Astrocyte (in vitro differentiated cells and primary cell): ENCODE measurements around the gene RNU7-1. TPM values are rescaled to one million over a fixed set of nuclear protein-coding genes. Genes with fewer than 3 reads are reported as not detected.

Source experiments
- DNase-seq: peaks from one replicate; pipeline ENCODE4 v3.0.0-alpha.2; 2010; ENCODE audit warnings: low read depth
- FAIRE-seq: peaks from 2 replicates; lab custom pipeline; 2011; peaks lifted over from hg19 to GRCh38; lab: Jason Lieb, UNC
- H2AFZ ChIP-seq: 2 replicates; pipeline ENCODE4 v1.6.0; 2012; ENCODE audit warnings: low read depth, low read length, inconsistent platforms
- H3K27ac ChIP-seq: 2 replicates; pipeline ENCODE4 v1.5.1; 2011; ENCODE audit warnings: low read depth, low read length, inconsistent platforms
- H3K27me3 ChIP-seq: 2 replicates; pipeline ENCODE4 v1.6.0; 2011; ENCODE audit warnings: low read length, inconsistent platforms; ENCODE audit not compliant: insufficient read depth
- H3K36me3 ChIP-seq: 2 replicates; pipeline ENCODE4 v1.5.1; 2011; ENCODE audit warnings: low read length, inconsistent platforms; ENCODE audit not compliant: insufficient read depth
- H3K4me1 ChIP-seq: 2 replicates; pipeline ENCODE4 v1.5.1; 2011; ENCODE audit warnings: low read length, inconsistent platforms; ENCODE audit not compliant: insufficient read depth
- H3K4me2 ChIP-seq: 2 replicates; pipeline ENCODE4 v1.6.0; 2012; ENCODE audit warnings: low read length, inconsistent platforms
- H3K4me3 ChIP-seq: 2 replicates; pipeline ENCODE4 v1.5.1; 2011; ENCODE audit warnings: low read depth, mild to moderate bottlenecking, low read length, inconsistent platforms; ENCODE audit not compliant: insufficient read depth
- H3K79me2 ChIP-seq: 2 replicates; pipeline ENCODE4 v1.6.0; 2012; ENCODE audit warnings: mild to moderate bottlenecking, low read length, inconsistent platforms; ENCODE audit not compliant: insufficient read depth
- H3K9ac ChIP-seq: 2 replicates; pipeline ENCODE4 v1.6.0; 2012; ENCODE audit warnings: mild to moderate bottlenecking, low read length, inconsistent platforms
- H3K9me3 ChIP-seq: 2 replicates; pipeline ENCODE4 v1.5.1; 2012; ENCODE audit warnings: low read depth, mild to moderate bottlenecking, low read length, inconsistent platforms; ENCODE audit not compliant: insufficient read depth
- H4K20me1 ChIP-seq: 2 replicates; pipeline ENCODE4 v1.6.0; 2012; ENCODE audit warnings: low read length, inconsistent platforms; ENCODE audit not compliant: insufficient read depth
- H3K27ac Mint-ChIP-seq: one replicate; pipeline ENCODE4 v1.8.0; 2021; ENCODE audit warnings: mild to moderate bottlenecking, mixed read lengths; ENCODE audit not compliant: unreplicated experiment
- H3K27me3 Mint-ChIP-seq: one replicate; pipeline ENCODE4 v1.8.0; 2021; ENCODE audit warnings: low read depth, mixed read lengths; ENCODE audit not compliant: unreplicated experiment
- H3K36me3 Mint-ChIP-seq: one replicate; pipeline ENCODE4 v1.8.0; 2021; ENCODE audit warnings: low read depth, mixed read lengths; ENCODE audit not compliant: unreplicated experiment
- H3K4me1 Mint-ChIP-seq: one replicate; pipeline ENCODE4 v1.8.0; 2021; ENCODE audit warnings: low read depth, mixed read lengths; ENCODE audit not compliant: unreplicated experiment
- H3K4me3 Mint-ChIP-seq: one replicate; pipeline ENCODE4 v1.8.0; 2021; ENCODE audit warnings: mild to moderate bottlenecking, moderate library complexity, mixed read lengths; ENCODE audit not compliant: unreplicated experiment
- H3K9me3 Mint-ChIP-seq: one replicate; pipeline ENCODE4 v1.8.0; 2021; ENCODE audit warnings: mild to moderate bottlenecking, mixed read lengths; ENCODE audit not compliant: unreplicated experiment
- EZH2 ChIP-seq: IDR thresholded peaks from 2 replicates; pipeline ENCODE4 v1.6.1; 2012; ENCODE audit warnings: mild to moderate bottlenecking, low read length, inconsistent platforms; ENCODE audit not compliant: insufficient read depth
- total RNA-seq: library from RNA; stranded (reverse); gene quantifications from 2 replicates; pipeline ENCODE4 v1.2.1, GENCODE V29; 2021
- TF ChIP-seq, protein P1 (sequence below): IDR thresholded peaks from 2 replicates; pipeline ENCODE4 v1.5.1; 2011; ENCODE audit warnings: low read depth, mild to moderate bottlenecking, inconsistent platforms, low read length, moderate library complexity; ENCODE audit not compliant: insufficient read depth

The RNU7-1 gene
- total RNA-seq, 1 donor from 2014 or later = not detected

GRCh38 chr12:6944381-6945186, 968 bp downstream of the RNU7-1 start:
- Histone ChIP-seq H3K27me3 (no peaks in the 10 kb centered on the region), H3K36me3 (peaks cover 7% of the 10 kb centered on the region), H3K4me3 (peak overlapping the region; percentile 69), H4K20me1 (peaks cover 27% of the 10 kb centered on the region), H3K9ac (peak overlapping the region; percentile 87), H2AFZ (peak overlapping the region; percentile 49), H3K27ac (peak overlapping the region; percentile 86), H3K9me3 (no peaks in the 10 kb centered on the region), H3K79me2 (peaks cover 8% of the 10 kb centered on the region), H3K4me1 (peaks cover 26% of the 10 kb centered on the region), H3K4me2 (peak overlapping the region; percentile 94)
- no peak for FAIRE-seq
- DNase-seq = peak; percentile 87
- H3K4me3 Mint-ChIP-seq = peak overlapping the region; percentile 82
- peak overlapping the region; percentile 91 for H3K27ac Mint-ChIP-seq
- peaks cover 3% of the 10 kb centered on the region for H3K9me3 Mint-ChIP-seq
- H3K27me3 Mint-ChIP-seq = no peaks in the 10 kb centered on the region
- no peaks in the 10 kb centered on the region for H3K36me3 Mint-ChIP-seq
- TF ChIP-seq, protein P1, sequence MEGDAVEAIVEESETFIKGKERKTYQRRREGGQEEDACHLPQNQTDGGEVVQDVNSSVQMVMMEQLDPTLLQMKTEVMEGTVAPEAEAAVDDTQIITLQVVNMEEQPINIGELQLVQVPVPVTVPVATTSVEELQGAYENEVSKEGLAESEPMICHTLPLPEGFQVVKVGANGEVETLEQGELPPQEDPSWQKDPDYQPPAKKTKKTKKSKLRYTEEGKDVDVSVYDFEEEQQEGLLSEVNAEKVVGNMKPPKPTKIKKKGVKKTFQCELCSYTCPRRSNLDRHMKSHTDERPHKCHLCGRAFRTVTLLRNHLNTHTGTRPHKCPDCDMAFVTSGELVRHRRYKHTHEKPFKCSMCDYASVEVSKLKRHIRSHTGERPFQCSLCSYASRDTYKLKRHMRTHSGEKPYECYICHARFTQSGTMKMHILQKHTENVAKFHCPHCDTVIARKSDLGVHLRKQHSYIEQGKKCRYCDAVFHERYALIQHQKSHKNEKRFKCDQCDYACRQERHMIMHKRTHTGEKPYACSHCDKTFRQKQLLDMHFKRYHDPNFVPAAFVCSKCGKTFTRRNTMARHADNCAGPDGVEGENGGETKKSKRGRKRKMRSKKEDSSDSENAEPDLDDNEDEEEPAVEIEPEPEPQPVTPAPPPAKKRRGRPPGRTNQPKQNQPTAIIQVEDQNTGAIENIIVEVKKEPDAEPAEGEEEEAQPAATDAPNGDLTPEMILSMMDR = peak; percentile 69
- TF ChIP-seq EZH2 = no peak
- H3K4me1 Mint-ChIP-seq = peaks cover 22% of the 10 kb centered on the region

- no peaks in the 10 kb centered on the region for H3K27me3 ChIP-seq
- peak overlapping the region; percentile 94 for H3K4me2 ChIP-seq
- H3K4me1 ChIP-seq = peaks cover 26% of the 10 kb centered on the region
- H3K79me2 ChIP-seq = peaks cover 8% of the 10 kb centered on the region
- no peak overlapping the region for H2AFZ ChIP-seq
- no peak overlapping the region for H3K4me3 ChIP-seq
- peak overlapping the region; percentile 87 for H3K9ac ChIP-seq
- no peak for FAIRE-seq
- Mint-ChIP-seq H3K27me3 (no peaks in the 10 kb centered on the region), H3K9me3 (peaks cover 1% of the 10 kb centered on the region), H3K27ac (no peak overlapping the region), H3K4me3 (peak overlapping the region; percentile 82), H3K36me3 (no peaks in the 10 kb centered on the region), H3K4me1 (peaks cover 22% of the 10 kb centered on the region)
- peaks cover 6% of the 10 kb centered on the region for H3K36me3 ChIP-seq
- no peak for DNase-seq
- H3K9me3 ChIP-seq = no peaks in the 10 kb centered on the region
- peaks cover 25% of the 10 kb centered on the region for H4K20me1 ChIP-seq
- TF ChIP-seq EZH2 = no peak
- TF ChIP-seq, protein P1 = no peak
- H3K27ac ChIP-seq = no peak overlapping the region
Observed at GRCh38 chr12:6945613-6946012, 2.0 kb downstream of the RNU7-1 start.
